ENCODE data around the gene IGFBP7.

IGFBP7 gene

DNA sequence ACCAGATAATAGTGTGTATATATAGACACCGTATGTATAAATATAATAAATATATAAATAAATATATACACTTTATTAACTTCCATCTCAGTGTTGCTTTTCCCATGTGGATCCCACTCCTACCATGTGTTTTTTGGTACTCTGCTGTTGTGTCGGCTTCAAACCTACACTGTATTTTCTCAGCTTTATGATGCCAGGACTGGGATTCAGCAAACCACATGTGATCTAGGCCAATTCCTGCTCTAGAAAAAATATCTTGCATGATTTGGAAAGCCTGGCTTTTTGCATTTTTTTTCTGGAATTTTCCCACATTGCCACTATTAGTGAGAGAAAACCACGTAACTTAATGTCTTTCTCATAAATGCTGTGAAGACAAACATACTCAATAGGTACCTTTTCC, 75.7 kb downstream of the IGFBP7 start:
- no peak for DNase-seq

GRCh38 chr4:57023104-57023503, 87.1 kb downstream of the IGFBP7 start:
- no peak for DNase-seq

- DNase-seq, result no peak
Observed at GRCh38 chr4:57020467-57021101, 89.6 kb downstream of the IGFBP7 start.

- DNase-seq, result no peak
Observed at GRCh38 chr4:57018980-57019379, 91.2 kb downstream of the IGFBP7 start.

GRCh38 chr4:57013543-57014120, 96.6 kb downstream of the IGFBP7 start:
- no peak for DNase-seq

DNA sequence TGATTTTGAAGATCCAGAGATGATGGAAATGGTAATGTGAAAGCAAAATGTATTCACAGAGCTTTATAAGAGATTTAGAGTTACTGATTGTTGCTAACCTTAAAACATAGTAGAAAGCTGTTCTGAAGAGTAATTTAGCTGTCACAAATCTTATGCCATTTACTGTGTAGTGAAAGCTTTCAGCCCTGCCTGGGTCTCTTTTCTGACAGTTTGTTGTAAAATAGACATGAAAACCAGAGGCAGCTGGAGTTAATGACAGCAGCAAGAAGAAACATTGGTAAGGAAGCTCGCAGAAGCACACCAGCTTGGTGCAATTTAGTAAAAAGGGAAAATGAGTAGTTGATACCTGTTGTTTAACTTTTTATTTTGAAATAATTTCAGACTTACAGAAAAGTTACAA, 110.4 kb downstream of the IGFBP7 start:
- no peak for DNase-seq

- DNase-seq, result no peak
Observed at GRCh38 chr4:56995525-56995924, 114.7 kb downstream of the IGFBP7 start.

DNA sequence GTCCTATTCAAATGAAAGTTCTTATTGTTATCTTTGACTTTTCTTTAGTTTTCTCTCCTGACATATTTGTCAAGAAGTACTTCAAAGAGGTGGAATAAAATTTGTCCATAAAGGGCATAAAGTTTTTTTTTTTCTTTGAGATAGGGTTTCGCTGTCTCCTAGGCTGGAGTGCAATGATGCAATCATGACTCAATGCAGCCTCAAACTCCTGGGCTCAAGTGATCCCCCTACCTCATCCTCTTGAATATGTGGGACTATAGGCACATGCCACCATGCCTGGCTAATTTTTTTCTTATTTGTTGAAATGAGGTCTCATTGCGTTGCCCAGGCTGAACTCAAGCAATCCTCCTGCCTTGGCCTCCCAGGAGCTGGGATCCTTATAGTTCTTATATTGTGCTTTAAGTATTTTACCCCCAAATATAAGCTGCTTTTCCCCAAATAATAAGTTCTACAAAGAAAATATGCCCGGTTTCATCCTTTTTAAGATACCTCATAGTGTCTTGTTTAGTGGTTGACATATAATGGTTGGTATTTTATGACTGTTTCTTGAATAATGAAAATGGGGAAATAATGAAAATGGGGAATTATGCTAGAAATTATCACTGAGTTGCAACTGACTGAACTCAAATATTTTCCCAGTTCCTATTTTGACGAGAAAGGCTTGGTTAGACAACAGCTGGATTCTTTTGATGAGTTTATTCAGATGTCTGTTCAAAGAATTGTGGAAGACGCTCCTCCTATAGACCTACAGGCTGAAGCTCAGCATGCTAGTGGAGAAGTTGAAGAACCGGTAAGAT, 119.9 kb downstream of the IGFBP7 start:
- peak; percentile 60 for DNase-seq

DNA sequence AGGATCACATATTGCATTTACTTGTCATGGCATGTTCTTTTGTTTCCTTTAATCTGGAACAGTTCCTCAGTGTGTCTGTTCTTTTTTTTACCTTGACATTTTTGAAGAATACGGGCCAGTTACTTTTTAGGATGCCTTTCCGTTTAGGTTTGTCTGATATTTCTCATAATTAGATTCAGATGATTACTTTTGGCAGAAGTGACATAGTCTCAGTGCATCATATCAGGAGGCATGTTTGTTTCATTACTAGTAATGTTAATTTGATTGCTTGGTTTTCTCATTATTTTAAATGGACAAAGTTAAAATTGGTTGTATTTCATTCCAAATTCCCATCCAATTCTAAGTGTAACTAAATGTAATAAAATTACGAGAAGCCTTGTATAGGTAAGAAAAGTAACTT, 123.2 kb downstream of the IGFBP7 start:
- DNase-seq, result no peak

DNA sequence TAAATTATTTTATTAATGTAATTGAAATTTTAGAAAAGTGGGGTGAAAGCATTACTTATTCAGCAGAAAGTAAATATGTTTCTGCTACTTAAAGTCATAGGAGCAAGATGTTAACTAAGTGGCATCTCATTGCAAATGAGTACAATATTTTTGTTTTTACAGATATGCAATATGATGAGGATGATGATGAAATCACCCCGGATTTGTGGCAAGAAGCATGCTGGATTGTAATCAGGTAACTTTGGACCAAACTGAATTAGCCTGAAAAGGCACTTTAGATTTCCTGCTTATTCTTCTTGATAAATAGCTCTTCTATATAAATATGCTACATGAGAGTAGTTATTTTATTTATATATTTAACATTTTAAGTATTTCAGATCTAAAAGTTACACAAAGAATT, 124.0 kb downstream of the IGFBP7 start:
- DNase-seq, result no peak

- no peak for DNase-seq
Observed at GRCh38 chr4:56981795-56982201, 128.4 kb downstream of the IGFBP7 start.
